ENCODE results near the gene HOXD10. TPM values are rescaled to one million over a fixed set of nuclear protein-coding genes. Genes with fewer than 3 reads are reported as not detected.

The HOXD10 gene
- total RNA-seq, 1 donor from 2014 or later, result not detected

DNA sequence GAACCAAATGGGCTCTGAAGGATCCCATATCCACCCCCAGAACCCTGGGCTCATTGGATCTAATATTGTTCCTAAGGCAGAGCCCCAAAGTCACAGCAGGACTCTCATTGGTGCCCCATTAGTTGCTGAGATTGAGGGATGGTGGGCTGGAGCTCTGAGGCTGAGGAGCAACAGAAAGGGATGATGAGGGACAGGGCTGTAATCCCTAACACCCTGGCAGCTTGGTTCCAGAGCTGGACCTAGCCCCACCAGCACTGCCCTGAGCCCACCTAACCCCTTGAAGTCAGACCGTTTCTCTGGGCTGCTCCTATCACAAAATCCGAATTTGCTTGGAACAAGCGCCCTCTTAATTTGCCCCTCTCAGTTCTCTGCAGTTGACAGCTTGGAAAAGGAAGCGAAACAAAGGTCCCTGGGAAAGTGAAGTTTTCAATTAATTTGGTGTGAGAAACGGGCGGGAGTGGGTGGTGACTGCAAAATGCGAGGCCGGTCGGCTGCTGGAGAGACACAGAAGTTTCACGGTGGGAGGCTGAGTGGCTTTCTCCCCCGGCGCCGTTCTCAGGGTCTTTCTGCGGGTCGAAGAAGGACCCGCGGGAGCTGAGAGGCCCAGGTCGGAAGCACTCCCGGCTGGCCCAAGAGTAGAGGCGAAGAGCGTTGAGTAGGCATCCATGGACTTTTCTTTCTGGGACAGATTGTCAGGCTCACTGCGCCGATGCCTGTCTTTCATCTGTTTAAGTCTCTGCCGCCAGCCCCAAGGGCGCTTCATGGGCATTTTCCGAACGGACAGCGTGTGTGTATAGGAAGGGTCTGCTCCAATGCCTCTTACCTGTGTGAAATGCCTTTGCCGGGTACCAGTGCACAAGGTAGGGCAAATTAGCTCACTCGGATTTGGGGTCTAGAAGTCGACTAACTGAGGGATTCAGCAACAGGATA lies 25.0 kb upstream of the HOXD10 start:
- no peak overlapping the region for H3K27ac ChIP-seq
- no peaks in the 10 kb centered on the region for H3K9me3 ChIP-seq (ENCODE audit: low read depth)
- H3K27me3 Mint-ChIP-seq (ENCODE audit: insufficient read depth, low read depth), result peaks cover 90% of the 10 kb centered on the region
- no peaks in the 10 kb centered on the region for H3K36me3 ChIP-seq
- H3F3A ChIP-seq (ENCODE audit: low read depth), result no peaks in the 10 kb centered on the region
- peaks cover 6% of the 10 kb centered on the region for H3K4me1 Mint-ChIP-seq
- no peaks in the 10 kb centered on the region for H3K36me3 Mint-ChIP-seq
- peak overlapping the region; percentile 52 for H3K4me3 ChIP-seq
- H3K27ac Mint-ChIP-seq, result no peak overlapping the region
- TF ChIP-seq EZH2 (IDR thresholded peaks at IDR 0.05), result peak; percentile 96
- TF ChIP-seq, protein P1, sequence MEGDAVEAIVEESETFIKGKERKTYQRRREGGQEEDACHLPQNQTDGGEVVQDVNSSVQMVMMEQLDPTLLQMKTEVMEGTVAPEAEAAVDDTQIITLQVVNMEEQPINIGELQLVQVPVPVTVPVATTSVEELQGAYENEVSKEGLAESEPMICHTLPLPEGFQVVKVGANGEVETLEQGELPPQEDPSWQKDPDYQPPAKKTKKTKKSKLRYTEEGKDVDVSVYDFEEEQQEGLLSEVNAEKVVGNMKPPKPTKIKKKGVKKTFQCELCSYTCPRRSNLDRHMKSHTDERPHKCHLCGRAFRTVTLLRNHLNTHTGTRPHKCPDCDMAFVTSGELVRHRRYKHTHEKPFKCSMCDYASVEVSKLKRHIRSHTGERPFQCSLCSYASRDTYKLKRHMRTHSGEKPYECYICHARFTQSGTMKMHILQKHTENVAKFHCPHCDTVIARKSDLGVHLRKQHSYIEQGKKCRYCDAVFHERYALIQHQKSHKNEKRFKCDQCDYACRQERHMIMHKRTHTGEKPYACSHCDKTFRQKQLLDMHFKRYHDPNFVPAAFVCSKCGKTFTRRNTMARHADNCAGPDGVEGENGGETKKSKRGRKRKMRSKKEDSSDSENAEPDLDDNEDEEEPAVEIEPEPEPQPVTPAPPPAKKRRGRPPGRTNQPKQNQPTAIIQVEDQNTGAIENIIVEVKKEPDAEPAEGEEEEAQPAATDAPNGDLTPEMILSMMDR (IDR thresholded peaks at IDR 0.05), result no peak
- peak; percentile 95 for TF ChIP-seq EZH2phosphoT487 (IDR thresholded peaks at IDR 0.05)
- peak overlapping the region; percentile 80 for H3K4me3 Mint-ChIP-seq
- peaks cover 100% of the 10 kb centered on the region for H3K27me3 ChIP-seq
- H3K4me2 ChIP-seq, result no peak overlapping the region
- no peak overlapping the region for H2AFZ ChIP-seq (replicated peaks)
- no peak for DNase-seq (ENCODE audit: low spot score)
- H3K9me3 Mint-ChIP-seq, result peaks cover 6% of the 10 kb centered on the region
- H4K20me1 ChIP-seq (ENCODE audit: low read depth), result peaks cover 88% of the 10 kb centered on the region
- H3K79me2 ChIP-seq (ENCODE audit: low read depth), result no peaks in the 10 kb centered on the region
- H3K9ac ChIP-seq, result no peak overlapping the region
- no peaks in the 10 kb centered on the region for H3K4me1 ChIP-seq

DNA sequence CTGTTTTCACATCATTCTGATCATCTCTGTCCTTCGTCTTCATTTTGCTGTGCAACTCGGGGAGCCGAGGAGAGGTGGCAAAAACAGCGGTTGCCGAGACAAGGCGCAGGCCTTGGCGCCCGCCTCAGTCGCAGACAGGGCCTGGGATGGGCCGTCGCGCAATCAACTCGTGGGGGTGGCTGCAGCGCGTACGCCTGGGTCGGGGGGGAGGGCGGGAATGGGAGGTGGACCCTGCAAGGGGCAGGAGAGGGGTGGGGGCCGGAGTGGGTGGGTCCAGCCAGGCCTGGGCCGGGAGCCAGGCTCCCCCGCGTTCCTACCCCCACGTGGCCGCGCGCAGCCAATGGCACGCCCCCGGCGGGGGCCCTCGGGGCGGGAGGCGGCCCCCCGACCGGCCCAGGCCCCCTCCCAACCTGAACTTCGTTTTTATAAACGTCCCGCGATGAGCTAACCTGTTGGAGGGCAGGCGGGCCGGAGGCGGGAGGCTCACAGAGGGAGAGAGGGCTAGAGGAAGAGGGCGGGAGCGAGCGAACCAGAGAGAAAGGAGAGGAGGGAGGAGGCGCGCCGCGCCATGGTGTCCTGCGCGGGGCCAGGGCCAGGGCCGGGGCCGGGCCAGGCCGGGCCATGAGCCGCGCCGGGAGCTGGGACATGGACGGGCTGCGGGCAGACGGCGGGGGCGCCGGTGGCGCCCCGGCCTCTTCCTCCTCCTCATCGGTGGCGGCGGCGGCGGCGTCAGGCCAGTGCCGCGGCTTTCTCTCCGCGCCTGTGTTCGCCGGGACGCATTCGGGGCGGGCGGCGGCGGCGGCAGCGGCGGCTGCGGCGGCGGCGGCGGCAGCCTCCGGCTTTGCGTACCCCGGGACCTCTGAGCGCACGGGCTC lies 24.1 kb upstream of the HOXD10 start, which contains the start of gene HOXD13:
Gene HOXD13, plus strand, starts transcription at position 452 of the 875 bp plus-strand sequence. Its CDS starts 170 bp downstream, at position 622.
- H3K9ac ChIP-seq, result no peak within 1 kb of the TSS
- Mint-ChIP-seq H3K4me1 (peaks cover 6% of the 10 kb centered on the region), H3K9me3 (peaks cover 6% of the 10 kb centered on the region), H3K4me3 (peak within 1 kb of the TSS; percentile 80), H3K27me3 (ENCODE audit: insufficient read depth, low read depth) (peaks cover 90% of the 10 kb centered on the region), H3K36me3 (no peaks in the 10 kb centered on the region), H3K27ac (no peak within 1 kb of the TSS)
- H3K9me3 ChIP-seq (ENCODE audit: low read depth), result no peaks in the 10 kb centered on the region
- peaks cover 88% of the 10 kb centered on the region for H4K20me1 ChIP-seq (ENCODE audit: low read depth)
- TF ChIP-seq EZH2phosphoT487 (IDR thresholded peaks at IDR 0.05) (peak; percentile 75), EZH2 (IDR thresholded peaks at IDR 0.05) (peak; percentile 37)
- TF ChIP-seq, protein P1 (IDR thresholded peaks at IDR 0.05), result no peak
- peak; percentile 80 for DNase-seq (ENCODE audit: low spot score)
- no peak within 1 kb of the TSS for H3K27ac ChIP-seq
- H3F3A ChIP-seq (ENCODE audit: low read depth), result no peaks in the 10 kb centered on the region
- H2AFZ ChIP-seq (replicated peaks), result peak within 1 kb of the TSS; percentile 64
- no peaks in the 10 kb centered on the region for H3K36me3 ChIP-seq
- H3K79me2 ChIP-seq (ENCODE audit: low read depth), result no peaks in the 10 kb centered on the region
- H3K4me3 ChIP-seq, result peak within 1 kb of the TSS; percentile 52
- peaks cover 100% of the 10 kb centered on the region for H3K27me3 ChIP-seq
- H3K4me1 ChIP-seq, result no peaks in the 10 kb centered on the region
- peak within 1 kb of the TSS; percentile 80 for H3K4me2 ChIP-seq

DNA sequence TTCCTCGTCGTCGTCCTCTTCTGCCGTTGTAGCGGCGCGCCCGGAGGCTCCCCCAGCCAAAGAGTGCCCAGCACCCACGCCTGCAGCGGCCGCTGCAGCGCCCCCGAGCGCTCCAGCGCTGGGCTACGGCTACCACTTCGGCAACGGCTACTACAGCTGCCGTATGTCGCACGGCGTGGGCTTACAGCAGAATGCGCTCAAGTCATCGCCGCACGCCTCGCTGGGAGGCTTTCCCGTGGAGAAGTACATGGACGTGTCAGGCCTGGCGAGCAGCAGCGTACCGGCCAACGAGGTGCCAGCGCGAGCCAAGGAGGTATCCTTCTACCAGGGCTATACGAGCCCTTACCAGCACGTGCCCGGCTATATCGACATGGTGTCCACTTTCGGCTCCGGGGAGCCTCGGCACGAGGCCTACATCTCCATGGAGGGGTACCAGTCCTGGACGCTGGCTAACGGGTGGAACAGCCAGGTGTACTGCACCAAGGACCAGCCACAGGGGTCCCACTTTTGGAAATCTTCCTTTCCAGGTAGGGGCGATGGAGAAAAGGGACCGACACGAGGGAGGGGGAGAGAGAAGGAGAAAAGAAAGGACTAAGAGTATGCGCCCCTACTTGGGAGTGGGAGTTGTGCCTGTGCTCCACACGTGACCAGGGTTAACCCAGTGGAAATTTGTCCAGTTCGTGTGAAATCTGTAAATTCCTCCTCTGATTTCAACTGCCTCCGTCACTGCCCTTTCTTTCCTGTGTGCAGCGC lies 23.3 kb upstream of the HOXD10 start:
- no peaks in the 10 kb centered on the region for H3K9me3 ChIP-seq (ENCODE audit: low read depth)
- H4K20me1 ChIP-seq (ENCODE audit: low read depth), result peaks cover 93% of the 10 kb centered on the region
- peaks cover 100% of the 10 kb centered on the region for H3K27me3 ChIP-seq
- peaks cover 10% of the 10 kb centered on the region for H3K4me1 Mint-ChIP-seq
- H3K79me2 ChIP-seq (ENCODE audit: low read depth), result no peaks in the 10 kb centered on the region
- peak overlapping the region; percentile 52 for H3K4me3 ChIP-seq
- no peaks in the 10 kb centered on the region for H3K36me3 ChIP-seq
- no peaks in the 10 kb centered on the region for H3K4me1 ChIP-seq
- peak overlapping the region; percentile 80 for H3K4me2 ChIP-seq
- H3K36me3 Mint-ChIP-seq, result no peaks in the 10 kb centered on the region
- no peak overlapping the region for H3K27ac Mint-ChIP-seq
- peak; percentile 71 for DNase-seq (ENCODE audit: low spot score)
- H3K27ac ChIP-seq, result no peak overlapping the region
- H3K27me3 Mint-ChIP-seq (ENCODE audit: insufficient read depth, low read depth), result peaks cover 90% of the 10 kb centered on the region
- peak overlapping the region; percentile 64 for H2AFZ ChIP-seq (replicated peaks)
- TF ChIP-seq, protein P1 (IDR thresholded peaks at IDR 0.05), result peak; percentile 35
- peak; percentile 98 for TF ChIP-seq EZH2 (IDR thresholded peaks at IDR 0.05)
- TF ChIP-seq EZH2phosphoT487 (IDR thresholded peaks at IDR 0.05), result peak; percentile 90
- no peak overlapping the region for H3K9ac ChIP-seq
- H3K9me3 Mint-ChIP-seq, result peaks cover 6% of the 10 kb centered on the region
- H3K4me3 Mint-ChIP-seq, result peak overlapping the region; percentile 72
- H3F3A ChIP-seq (ENCODE audit: low read depth), result no peaks in the 10 kb centered on the region
